Stimulated activated CD4-positive, alpha-beta T cell treated with anti-CD3 and anti-CD28 coated beads, Interleukin-4, amount 100 ng/mL, for 4 hours (primary cell): ENCODE results near the gene CDK14.

ENCODE experiments used
- DNase-seq, 2 experiments: peaks; one replicate each; pipeline ENCODE4 v3.0.0-alpha.2; 2020

CDK14 gene

DNA sequence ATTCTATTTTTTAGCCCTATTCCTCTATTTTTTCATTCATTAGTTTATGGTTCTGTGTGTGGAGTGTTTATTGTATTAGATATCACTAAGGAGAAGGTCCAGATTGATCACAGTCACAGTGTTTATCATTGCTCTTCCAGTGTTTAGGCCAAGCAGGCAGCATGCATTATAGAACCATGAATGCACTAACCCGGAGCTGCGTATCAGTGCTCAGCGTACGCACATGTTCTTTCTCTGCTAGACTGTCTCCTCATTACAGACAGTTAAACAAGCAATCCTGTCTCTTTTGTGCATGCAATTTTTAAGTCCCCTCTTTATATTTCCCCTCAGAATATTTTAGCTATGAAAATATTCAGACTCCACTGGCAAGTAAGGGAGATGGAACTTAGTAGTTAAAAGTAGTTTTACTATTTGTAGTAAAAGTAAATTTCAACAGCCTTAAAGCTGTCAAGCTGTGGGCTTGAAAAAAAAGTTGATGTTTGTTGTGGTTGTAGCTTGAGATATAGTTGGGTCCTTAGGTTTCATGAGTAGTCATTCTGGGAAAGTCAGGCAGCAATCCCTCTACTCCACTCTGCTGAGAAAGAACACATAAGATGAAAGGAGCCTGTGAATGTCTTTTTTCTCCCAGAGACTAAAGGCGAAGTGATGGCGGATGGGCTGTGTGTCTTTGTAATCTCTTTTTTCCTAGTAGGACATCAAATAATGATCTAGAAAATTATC is 260.4 kb downstream of the CDK14 start:
- no peak for DNase-seq

DNA sequence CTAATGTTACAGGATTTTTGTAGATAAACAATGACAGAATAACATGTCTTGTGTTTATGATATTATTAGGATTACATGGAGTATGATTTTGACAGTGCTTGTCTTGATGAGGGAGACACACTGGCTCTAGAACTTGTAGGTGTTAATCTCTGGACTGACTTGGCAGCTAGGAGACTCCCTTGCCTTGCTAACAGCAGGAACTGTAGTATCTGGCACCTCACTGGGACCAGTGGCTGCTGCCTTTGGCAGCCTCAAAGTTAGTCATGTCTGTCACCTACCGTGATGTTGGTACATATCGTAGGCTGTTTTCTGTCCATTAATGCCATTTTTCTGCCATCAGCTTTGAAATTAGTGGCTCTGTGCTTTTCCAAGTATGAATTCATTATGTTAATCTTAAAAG is 261.5 kb downstream of the CDK14 start:
- no peak for DNase-seq

GRCh38 chr7:90858546-90858945 is 262.4 kb downstream of the CDK14 start:
- DNase-seq, result no peak

GRCh38 chr7:90859521-90859920 is 263.4 kb downstream of the CDK14 start:
- no peak for DNase-seq

DNA sequence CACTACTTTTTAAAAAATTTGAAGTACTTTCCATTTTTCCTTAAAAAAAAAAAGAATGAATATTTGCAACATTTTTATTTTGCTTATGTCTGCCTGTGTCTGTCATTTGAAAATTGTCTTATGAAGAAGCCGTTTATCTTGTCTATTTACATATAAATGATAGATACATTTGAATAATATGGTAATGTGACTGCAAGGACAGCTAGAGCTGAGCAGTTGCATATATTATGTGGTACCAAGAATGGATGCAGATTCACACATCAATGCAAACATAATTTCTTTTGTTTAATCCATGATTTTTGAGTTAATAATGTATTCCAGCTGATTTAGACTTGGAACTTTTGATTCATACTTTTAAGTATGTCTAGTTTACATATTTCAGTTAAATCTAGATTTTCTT is 268.0 kb downstream of the CDK14 start:
- DNase-seq, result no peak

DNA sequence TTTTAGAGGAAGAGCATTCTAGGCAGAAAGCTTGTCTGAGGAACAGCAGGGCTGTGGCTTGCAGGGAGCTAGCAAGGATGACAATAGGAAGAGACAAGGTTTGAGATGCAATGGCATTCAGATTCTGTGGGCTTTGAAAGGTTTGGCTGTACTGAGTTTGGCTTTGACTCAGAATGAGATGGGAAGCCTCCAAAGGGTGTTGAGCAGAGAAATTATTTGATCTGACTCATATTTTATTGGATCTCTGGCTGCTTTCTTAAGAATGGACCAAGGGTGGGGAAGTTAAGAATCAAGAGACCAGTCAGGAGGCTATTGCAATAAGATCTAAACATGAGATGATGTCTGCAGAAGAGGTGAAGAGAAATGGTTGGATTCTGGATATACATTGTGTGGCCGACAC is 273.2 kb downstream of the CDK14 start:
- DNase-seq, result no peak

GRCh38 chr7:90876701-90877100 is 280.6 kb downstream of the CDK14 start:
- no peak for DNase-seq

- DNase-seq, result no peak
Observed at GRCh38 chr7:90877201-90877600, 281.1 kb downstream of the CDK14 start.

- DNase-seq, result no peak
Observed at GRCh38 chr7:90879924-90880323, 283.8 kb downstream of the CDK14 start.

- no peak for DNase-seq
Observed at GRCh38 chr7:90886416-90886815, 290.3 kb downstream of the CDK14 start.

DNA sequence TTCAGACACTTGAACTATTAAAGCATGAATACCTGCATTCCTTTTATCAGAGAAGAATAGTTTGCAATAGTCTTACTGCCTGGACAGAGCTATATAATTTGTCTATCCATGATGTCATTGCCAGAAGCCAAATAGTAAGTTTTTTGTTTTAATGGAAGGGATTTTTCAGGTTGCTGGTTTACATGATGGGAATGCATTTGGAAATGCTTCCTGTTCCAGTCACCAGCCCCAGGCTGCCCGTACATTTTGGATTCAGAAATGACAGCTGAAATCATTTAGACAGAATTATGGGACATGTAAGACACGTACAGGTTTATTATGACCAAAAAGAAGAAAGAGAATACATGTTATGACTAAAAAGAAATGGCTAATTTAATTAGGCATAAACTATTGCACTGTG is 293.1 kb downstream of the CDK14 start:
- DNase-seq, result no peak

DNA sequence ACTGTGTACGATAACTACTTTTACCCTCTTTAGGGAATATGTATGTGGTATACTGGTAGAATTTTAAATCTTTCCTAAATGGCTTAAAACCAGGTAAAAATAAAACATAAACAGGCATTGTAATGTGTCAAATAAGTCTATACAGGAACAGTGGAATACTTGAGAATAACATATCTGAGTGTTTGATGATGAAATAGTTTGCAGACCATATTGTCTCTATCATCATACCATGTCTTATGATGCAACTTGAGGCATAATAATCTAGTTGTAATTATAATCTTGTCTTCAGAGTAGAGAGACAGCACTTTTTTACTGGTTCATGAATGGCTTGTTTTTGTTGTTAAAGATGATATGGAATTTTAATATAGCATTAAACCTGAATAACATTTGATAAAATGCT is 293.5 kb downstream of the CDK14 start:
- no peak for DNase-seq

DNA sequence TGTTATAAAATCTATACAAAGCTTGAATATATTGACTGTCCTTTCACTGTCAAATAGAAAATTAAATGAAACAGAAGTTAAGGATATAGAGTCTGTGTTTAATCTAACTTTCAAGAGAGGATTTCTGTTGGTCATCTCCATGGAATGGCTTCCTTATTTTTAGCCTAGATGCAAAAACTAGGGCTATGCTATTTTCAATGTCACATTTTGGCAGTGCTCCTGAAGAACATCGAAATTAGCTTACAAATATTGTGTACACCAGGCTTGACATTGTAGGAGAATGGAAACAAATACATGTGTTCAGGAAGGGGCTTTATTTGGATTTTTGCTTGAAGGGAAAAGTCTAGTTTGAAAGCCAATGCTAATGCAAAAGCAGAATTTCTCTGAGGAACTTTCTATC is 295.4 kb downstream of the CDK14 start:
- no peak for DNase-seq

GRCh38 chr7:90892213-90892612 is 296.1 kb downstream of the CDK14 start:
- DNase-seq, result no peak

GRCh38 chr7:90894122-90894521 is 298.0 kb downstream of the CDK14 start:
- DNase-seq, result no peak

- DNase-seq, result no peak
Observed at GRCh38 chr7:90896458-90896857, 300.3 kb downstream of the CDK14 start.

- DNase-seq, result no peak
Observed at GRCh38 chr7:90897961-90898469, 301.9 kb downstream of the CDK14 start.

GRCh38 chr7:90900628-90901356 is 304.7 kb downstream of the CDK14 start:
- DNase-seq, result no peak

DNA sequence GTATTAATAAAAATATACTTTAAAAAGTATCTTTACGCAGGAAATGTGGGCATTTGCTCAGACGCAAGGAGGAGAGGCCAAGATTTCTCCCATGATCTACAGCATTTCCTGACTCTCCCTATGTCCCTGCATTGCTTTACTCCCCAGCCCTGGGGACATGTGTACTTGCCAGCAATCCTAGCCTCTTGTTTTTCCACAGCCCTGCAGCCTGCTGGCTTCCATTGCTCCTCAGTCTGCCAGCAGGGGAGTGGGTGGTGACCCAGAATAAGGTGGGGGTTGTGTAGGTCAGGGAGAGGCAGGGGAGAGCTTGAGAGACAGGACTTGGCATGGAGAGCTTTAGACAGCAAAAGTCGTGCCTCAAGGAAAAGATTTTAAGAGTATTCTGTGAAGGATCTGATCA is 307.7 kb downstream of the CDK14 start:
- no peak for DNase-seq

GRCh38 chr7:90910136-90910535 is 314.0 kb downstream of the CDK14 start:
- no peak for DNase-seq

DNA sequence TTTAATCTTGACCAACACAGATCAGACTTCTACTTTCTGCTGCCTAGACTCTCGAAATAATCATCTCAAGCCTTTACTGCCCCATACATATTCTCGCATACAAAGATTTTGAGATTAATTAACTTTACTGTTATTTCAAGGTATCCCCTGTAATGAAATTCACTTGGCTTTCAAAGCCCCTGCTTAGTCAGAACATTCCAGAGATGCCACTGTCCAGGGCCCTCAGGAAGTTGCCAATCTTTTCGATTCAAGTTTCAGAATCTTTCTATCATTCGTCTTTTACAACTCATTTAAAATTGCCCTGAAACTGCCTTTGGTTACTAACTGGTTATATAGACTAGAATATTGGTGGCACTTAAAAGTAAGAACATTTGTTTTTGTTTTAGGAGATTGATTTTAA is 320.2 kb downstream of the CDK14 start:
- DNase-seq, result no peak

DNA sequence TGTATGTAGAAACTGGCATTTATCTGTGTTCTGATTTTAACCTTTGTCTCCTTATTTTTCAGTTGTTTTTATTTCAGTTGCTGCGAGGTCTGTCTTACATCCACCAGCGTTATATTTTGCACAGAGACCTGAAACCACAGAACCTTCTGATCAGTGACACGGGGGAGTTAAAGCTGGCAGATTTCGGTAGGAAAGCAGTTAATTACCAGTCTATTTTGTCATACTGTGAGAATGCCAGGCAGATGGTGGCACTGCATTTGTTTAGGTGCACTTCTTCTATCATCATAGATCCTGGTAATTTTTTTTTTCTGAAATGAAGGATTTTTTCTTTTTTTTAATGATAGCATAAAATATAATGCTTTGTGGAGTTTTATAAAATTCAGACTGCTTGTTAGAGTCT is 321.4 kb downstream of the CDK14 start:
- DNase-seq, result no peak

DNA sequence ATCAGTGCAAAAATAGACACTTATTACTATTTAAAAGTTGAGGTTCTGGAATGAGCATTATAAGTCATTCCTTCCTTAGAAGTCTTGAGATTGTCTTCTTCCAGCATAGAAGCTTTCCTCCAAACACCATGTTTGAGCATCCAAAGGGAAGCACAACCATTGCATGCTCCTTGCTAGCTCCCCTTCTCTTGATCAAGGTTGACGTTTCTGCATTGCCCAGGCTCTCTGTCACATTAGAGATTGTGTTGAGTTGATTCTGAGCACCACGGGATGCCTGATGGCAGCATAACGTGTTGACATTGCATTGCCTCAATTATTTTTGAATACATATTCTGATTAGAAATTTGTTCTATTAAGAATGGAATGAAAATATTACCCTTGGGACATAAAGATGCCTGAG is 322.2 kb downstream of the CDK14 start:
- DNase-seq, result no peak

GRCh38 chr7:90919816-90920215 is 323.7 kb downstream of the CDK14 start:
- DNase-seq, result no peak

- DNase-seq, result no peak
Observed at GRCh38 chr7:90920336-90920735, 324.2 kb downstream of the CDK14 start.
